GM12874 (cell line): ENCODE data around the gene MAPK1.

Source experiments
- TF ChIP-seq, protein P1 (sequence below): IDR thresholded peaks from 2 replicates; pipeline ENCODE4 v1.5.1; 2011; ENCODE audit warnings: low read depth, mild to moderate bottlenecking, control low read depth, low read length, moderate library complexity; ENCODE audit not compliant: insufficient read depth

The MAPK1 gene

DNA sequence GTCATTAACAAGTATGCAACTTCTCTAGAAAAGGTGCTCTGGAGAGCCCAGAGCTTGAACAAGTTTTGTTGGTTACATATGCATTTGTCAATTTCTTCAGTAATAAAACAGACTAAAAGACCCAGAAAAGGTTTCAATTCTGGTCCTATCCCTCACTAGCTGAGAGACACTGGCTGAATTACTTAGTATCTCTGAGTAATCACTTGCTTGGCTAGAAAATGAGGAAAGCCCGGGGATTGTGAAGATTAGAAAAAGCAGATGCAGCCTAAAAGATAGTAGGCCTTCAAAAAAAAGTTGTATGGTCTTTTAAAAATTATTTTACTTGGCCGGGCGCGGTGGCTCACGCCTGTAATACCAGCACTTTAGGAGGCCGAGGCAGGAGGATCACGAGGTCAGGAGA is 41.2 kb downstream of the MAPK1 start:
- TF ChIP-seq, protein P1, sequence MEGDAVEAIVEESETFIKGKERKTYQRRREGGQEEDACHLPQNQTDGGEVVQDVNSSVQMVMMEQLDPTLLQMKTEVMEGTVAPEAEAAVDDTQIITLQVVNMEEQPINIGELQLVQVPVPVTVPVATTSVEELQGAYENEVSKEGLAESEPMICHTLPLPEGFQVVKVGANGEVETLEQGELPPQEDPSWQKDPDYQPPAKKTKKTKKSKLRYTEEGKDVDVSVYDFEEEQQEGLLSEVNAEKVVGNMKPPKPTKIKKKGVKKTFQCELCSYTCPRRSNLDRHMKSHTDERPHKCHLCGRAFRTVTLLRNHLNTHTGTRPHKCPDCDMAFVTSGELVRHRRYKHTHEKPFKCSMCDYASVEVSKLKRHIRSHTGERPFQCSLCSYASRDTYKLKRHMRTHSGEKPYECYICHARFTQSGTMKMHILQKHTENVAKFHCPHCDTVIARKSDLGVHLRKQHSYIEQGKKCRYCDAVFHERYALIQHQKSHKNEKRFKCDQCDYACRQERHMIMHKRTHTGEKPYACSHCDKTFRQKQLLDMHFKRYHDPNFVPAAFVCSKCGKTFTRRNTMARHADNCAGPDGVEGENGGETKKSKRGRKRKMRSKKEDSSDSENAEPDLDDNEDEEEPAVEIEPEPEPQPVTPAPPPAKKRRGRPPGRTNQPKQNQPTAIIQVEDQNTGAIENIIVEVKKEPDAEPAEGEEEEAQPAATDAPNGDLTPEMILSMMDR, result no peak

DNA sequence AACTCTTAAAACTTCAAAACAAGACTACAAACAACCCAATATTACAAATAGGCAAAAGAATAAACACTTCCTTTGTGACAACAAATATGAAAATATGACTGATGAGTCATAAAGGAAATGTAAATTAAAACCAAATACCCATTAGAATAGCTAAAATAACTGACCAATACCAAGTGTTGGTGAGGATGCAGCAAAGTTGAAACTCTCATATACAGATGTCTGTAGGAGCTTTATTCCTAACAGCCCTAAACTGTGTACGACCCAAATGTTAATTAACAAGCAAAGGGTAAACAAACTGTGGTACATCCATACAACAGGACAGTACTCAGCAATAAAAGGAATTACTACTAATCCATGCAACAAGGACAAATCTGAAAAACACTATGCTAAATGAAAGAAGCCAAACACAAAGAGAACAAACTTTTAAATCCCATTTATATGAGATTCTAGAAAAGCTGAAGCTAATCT is 43.0 kb downstream of the MAPK1 start:
- TF ChIP-seq, protein P1, result no peak

DNA sequence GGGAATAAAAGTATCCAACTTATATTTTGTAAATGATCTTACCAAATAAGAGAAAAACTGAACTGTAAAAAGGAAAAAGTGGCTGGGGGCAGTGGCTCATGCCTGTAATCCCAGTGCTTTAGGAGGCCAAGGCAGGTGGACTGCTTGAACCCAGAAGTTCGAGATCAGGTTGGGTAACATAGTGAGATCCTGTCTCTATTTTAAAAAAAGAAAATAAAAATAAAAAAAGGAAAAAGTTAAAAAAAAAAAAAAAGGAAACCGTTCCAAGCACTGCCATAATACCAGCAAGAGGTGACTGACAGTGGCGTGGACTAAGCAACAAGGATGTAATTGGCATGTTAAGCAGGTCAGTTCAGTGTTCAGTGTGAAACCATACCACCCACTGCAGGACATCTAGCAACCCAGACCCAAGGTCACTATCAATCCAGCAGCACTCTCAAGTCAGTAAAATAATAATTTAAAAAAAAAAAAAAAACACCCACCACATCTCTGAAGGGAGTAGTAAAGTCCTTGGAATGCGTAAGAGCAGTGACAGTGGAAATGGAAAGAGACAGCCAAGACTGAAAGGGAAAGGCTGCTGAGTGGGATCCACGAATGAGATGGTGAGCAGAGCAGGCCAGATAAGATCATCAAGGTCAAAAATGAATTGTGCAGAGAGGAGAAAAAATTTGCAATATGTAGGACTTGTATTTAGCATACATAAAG is 43.6 kb downstream of the MAPK1 start:
- TF ChIP-seq, protein P1, result no peak

DNA sequence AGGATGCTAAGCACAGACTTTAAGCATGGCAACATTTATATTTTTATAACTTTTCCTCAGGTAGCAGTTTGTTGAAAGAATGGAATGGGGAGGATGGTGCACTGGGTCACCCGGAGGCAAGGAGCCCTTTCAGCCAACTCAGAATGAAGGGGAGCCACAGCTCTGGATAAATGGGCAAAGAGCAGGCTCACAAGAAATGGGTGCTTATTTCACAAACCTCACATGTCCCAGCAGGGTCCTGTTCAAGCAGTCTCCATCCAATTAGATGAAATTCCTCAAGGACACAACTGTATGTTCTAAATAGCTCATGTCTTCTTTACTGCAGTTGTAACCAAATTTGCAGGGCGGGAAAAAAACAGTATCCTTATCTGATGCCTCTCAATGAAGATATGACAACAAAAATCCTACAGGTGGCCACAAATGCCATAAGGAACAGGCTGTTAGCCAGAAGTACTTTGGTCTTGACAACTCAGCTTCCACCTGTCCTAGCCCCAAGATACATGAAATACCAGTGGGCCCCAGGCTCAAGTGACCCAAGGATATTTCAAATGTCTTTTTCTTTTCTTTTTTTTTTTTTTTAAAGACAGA is 48.2 kb downstream of the MAPK1 start:
- TF ChIP-seq, protein P1, result no peak

DNA sequence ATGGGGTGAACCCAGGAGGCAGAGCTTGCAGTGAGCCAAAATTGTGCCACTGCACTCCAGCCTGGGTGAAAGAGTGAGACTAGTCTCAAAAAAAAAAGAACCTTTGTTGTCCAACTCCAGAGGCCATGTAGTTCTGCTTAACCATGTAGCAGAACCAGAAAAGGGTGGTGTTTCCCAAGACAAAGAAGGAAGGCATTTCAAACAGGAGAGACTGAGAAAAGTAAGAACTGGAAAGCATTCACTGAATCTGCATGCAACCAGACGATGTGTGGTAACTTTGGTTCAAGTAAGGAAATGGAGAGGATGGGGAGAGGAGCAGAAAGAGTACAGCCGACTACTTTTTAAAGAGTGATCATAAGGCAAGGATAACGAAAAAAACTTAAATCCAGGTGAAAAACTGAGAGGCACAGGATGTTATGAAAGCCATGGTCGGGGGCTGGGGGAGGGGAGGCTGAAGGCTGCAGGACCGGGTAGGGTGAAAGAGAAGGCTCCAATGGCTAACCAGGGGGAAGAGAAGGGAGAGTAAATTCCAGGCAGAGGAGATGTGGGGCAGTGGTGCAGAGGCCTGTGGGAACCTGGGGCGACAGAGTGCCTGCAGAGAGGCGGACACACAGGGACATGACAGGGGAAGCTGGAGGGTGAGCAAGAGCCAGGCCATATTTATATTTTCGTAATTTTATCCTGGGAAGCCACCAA is 48.8 kb downstream of the MAPK1 start:
- TF ChIP-seq, protein P1, result no peak

DNA sequence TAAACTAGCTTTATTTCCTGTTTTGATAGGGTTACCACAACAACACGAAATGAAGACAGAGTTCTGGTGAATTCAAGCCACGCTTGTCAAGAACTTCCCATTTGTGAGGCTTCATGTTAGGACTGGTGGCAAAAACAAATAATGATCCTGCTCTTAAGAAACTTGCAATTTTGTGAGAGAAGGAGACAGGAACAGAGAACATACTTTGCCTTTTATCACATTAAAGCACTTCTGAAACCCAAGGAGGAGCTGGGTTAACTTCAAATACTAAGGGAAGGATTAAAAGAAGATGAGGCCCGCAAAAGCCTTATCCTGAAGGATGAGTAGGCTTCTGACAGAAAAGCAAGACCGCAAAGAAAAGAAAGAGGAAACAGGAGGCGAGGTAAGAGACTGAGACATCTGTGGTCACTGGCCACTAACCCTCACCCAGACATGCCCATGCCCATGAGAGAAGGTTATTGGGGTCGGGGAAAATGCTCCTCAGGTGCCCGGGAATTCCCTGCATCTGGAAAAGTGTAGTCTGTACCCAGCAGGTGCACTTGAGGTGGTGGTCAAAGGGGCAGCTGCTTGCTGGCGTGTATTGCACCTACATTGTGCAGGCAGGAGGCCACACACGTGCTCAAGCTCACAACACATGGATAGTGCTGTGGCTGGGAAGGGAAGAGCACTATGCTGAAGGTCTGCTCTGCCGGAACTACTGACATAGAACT is 50.5 kb downstream of the MAPK1 start:
- TF ChIP-seq, protein P1, result no peak

DNA sequence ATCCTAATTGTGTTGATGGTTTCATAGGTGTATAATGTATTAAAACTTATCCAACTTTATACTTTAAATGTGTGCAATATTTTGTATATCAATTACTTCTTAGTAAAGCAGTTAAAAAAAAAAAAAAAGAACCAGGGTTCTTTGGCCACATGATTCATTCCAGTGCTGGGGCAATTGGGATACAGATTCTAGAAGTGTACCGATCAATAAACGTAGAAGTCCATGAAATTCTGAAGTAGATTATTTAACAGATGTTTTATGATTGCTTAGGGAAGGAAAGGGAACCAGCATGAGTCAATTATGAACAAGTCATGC is 51.0 kb downstream of the MAPK1 start:
- TF ChIP-seq, protein P1, result no peak
